Calu3 (cell line): ENCODE results near the gene SSTR3. TPM values are rescaled to one million over a fixed set of nuclear protein-coding genes. Genes with fewer than 3 reads are reported as not detected.

Experiments used
- BruUV-seq: library from RNA; stranded (reverse); fragments of 400-500 nt; replicated peaks from 2 replicates; lab custom pipeline; 2021; lab: Mats Ljungman, UMichigan
- CTCF ChIA-PET: fragments of 300-600 bp; sonication (Branson Sonifier 250); formaldehyde crosslinking; loops from one replicate; lab custom pipeline; 2022; ENCODE audit warnings: antibody characterized with exemption; lab: Charles Lee
- DNase-seq: peaks from one replicate; pipeline ENCODE4 v3.0.0; 2022
- H3K27ac Mint-ChIP-seq: one replicate; pipeline ENCODE4 v1.8.0; 2022; ENCODE audit warnings: mixed read lengths; ENCODE audit not compliant: unreplicated experiment
- H3K27me3 Mint-ChIP-seq: one replicate; pipeline ENCODE4 v1.8.0; 2022; ENCODE audit warnings: mixed read lengths; ENCODE audit not compliant: unreplicated experiment
- H3K36me3 Mint-ChIP-seq: one replicate; pipeline ENCODE4 v1.8.0; 2022; ENCODE audit warnings: mild to moderate bottlenecking, moderate library complexity, mixed read lengths; ENCODE audit not compliant: insufficient read depth, unreplicated experiment
- H3K4me1 Mint-ChIP-seq: one replicate; pipeline ENCODE4 v1.8.0; 2022; ENCODE audit warnings: mild to moderate bottlenecking, low read depth, mixed read lengths; ENCODE audit not compliant: unreplicated experiment
- H3K4me3 Mint-ChIP-seq: one replicate; pipeline ENCODE4 v1.8.0; 2022; ENCODE audit warnings: mild to moderate bottlenecking, low read depth, moderate library complexity, mixed read lengths; ENCODE audit not compliant: unreplicated experiment
- H3K9me3 Mint-ChIP-seq: one replicate; pipeline ENCODE4 v1.8.0; 2022; ENCODE audit warnings: low read depth, mixed read lengths; ENCODE audit not compliant: unreplicated experiment
- intact Hi-C: fragments of 100-400 bp; cut with micrococcal nuclease; formaldehyde crosslinking; loops from one replicate; pipeline ENCODE4 v1.10.0; 2022; ENCODE audit not compliant: unreplicated experiment
- total RNA-seq: library from RNA; stranded (reverse); gene quantifications from 2 replicates; pipeline ENCODE4 v1.2.3, GENCODE V29; 2022
- TF ChIP-seq, protein P1 (sequence below): fragments of 200-600 bp; IDR thresholded peaks from one replicate; pipeline ENCODE4 v1.8.0; 2022; ENCODE audit warnings: antibody characterized with exemption; ENCODE audit not compliant: unreplicated experiment

Gene SSTR3
- total RNA-seq, 1 experiment from 2014 or later, result not detected

DNA sequence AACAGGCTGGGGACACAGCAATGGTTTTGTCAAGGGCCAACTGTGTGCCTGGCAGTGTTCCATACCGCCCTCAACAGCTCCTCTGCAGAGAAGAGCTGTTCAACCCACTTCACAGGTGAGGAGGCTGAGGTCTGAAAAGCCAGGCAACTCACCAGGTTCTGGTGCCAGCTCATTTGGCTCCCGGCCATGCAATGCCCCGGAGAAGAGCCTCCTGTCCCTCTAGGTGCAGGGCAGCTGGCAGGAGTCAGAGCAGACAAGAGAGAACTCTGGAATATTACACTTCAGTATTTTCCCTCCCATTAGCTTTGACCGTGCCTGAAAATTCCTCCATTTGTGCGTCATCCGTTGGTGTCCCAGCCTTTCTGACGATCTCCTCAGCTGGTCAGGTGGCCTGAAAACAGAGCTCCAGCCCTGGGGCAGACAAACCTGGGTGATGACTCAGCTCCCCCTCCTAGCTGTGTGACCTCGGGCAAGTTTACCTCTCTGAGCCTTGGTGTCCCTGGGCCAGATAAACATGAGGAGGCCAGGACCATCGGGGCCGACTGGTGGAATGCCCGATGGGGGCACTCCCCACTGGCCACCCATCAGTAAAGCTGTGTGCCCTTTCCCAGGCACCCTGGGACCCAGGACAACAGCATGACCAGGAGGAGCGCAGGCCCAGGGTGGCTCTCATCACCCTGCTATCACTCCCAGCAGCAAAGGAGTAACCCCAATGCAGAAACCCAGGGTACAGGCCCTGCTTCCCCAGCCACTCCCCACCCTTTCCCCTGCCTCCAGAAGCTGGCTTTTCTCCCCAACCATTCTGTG is 14.6 kb downstream of the SSTR3 start:
- Mint-ChIP-seq H3K4me3 (peak overlapping the region; percentile 85), H3K9me3 (no peaks in the 10 kb centered on the region), H3K27me3 (no peaks in the 10 kb centered on the region), H3K36me3 (peaks cover 21% of the 10 kb centered on the region), H3K27ac (peak overlapping the region; percentile 91), H3K4me1 (peaks cover 44% of the 10 kb centered on the region)
- peak; percentile 86 for DNase-seq
- intact Hi-C loops, result loop anchor here (1.0 to 5.0 kb wide), 2 partner anchors 31 to 120 kb away; no protein-coding TSS in a partner anchor
- no TSS peak for BruUV-seq
- CTCF ChIA-PET, result interaction anchor here (0.6 to 2.0 kb wide), 10 partner anchors 9 to 165 kb away, joined by 3 to 9 read pairs (median 6); partner anchors contain the start of gene C1QTNF6
- TF ChIP-seq, protein P1, sequence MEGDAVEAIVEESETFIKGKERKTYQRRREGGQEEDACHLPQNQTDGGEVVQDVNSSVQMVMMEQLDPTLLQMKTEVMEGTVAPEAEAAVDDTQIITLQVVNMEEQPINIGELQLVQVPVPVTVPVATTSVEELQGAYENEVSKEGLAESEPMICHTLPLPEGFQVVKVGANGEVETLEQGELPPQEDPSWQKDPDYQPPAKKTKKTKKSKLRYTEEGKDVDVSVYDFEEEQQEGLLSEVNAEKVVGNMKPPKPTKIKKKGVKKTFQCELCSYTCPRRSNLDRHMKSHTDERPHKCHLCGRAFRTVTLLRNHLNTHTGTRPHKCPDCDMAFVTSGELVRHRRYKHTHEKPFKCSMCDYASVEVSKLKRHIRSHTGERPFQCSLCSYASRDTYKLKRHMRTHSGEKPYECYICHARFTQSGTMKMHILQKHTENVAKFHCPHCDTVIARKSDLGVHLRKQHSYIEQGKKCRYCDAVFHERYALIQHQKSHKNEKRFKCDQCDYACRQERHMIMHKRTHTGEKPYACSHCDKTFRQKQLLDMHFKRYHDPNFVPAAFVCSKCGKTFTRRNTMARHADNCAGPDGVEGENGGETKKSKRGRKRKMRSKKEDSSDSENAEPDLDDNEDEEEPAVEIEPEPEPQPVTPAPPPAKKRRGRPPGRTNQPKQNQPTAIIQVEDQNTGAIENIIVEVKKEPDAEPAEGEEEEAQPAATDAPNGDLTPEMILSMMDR, result no peak

DNA sequence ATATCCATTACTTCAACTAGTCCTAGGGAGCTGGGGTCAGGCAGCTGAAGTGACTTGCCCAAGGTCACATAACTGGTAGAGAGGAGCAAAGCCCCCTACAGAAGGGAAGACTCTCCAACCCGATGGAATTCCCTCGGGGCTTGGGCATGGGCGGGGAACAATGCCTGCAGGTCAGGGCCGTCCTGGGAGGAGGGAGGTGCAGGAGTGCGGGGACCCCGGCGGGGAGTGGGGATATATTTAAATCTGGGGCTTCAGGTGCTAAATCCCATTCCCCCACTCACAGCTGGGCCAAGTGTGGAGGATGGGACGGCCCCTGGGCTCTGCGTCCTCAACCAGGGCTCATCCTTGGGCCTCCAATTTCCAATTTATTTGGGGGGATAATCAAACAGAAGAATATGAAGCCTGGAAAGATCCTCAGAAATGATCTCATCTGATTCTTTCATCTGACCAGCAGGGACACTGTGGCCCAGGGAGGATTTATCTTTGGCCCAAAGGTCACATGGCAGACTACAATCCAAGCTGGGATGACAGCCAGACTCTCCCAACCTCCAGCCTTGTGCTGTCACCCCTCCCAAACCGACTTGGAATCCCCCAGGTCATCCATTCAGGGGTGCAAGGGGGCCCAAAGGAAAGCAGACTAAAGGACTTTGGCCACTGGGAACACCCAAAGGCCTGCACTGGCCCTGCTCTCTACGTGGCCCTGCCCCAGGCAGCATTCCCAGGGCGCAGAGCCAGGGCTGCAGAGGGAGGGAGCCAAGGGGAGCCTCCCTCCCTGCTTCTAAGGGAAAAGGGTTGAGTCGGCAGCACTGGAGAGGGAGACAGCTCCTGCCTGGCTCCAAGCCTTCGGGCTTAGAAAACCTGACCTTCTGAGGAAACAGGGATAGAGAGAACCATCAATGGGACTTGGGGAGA is 15.5 kb downstream of the SSTR3 start:
- Mint-ChIP-seq H3K27ac (peak overlapping the region; percentile 91), H3K4me1 (peaks cover 44% of the 10 kb centered on the region), H3K36me3 (peaks cover 21% of the 10 kb centered on the region), H3K4me3 (peak overlapping the region; percentile 85), H3K27me3 (no peaks in the 10 kb centered on the region), H3K9me3 (no peaks in the 10 kb centered on the region)
- TF ChIP-seq, protein P1, result no peak
- DNase-seq, result peak; percentile 64
- CTCF ChIA-PET, result interaction anchor here (0.8 to 2.0 kb wide), 8 partner anchors 8 to 164 kb away, joined by 3 to 9 read pairs (median 6); partner anchors contain the start of gene C1QTNF6
- BruUV-seq, result no TSS peak
- intact Hi-C loops, result loop anchor here (5.0 kb wide), 1 partner anchor 119 kb away; no protein-coding TSS in a partner anchor

DNA sequence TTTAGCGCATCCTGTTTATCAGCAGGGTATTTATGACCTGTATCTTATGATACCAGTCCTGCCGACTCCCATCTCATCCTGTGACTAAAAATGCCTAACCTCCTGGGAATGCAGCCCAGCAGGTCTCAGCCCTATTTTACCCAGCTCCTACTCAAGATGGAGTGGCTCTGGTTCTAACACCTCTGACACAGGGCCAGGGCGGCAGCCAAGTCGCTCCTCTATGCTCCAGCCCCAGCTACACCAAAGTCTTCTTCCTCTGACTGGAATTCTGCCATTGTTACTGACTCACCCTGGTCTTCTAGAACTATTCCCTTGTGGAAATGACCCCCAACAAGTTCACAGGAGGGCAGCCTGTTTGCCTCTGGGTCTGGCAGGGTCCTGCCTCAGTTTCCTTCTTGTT is 16.4 kb downstream of the SSTR3 start:
- H3K4me1 Mint-ChIP-seq, result peaks cover 44% of the 10 kb centered on the region
- intact Hi-C loops, result loop anchor here (5.0 kb wide), 1 partner anchor 119 kb away; no protein-coding TSS in a partner anchor
- H3K36me3 Mint-ChIP-seq, result peaks cover 21% of the 10 kb centered on the region
- BruUV-seq, result no TSS peak
- CTCF ChIA-PET, result no interaction called here
- H3K27me3 Mint-ChIP-seq, result no peaks in the 10 kb centered on the region
- H3K4me3 Mint-ChIP-seq, result no peak overlapping the region
- DNase-seq, result no peak
- H3K9me3 Mint-ChIP-seq, result no peaks in the 10 kb centered on the region
- H3K27ac Mint-ChIP-seq, result peak overlapping the region; percentile 91
- TF ChIP-seq, protein P1, result no peak

DNA sequence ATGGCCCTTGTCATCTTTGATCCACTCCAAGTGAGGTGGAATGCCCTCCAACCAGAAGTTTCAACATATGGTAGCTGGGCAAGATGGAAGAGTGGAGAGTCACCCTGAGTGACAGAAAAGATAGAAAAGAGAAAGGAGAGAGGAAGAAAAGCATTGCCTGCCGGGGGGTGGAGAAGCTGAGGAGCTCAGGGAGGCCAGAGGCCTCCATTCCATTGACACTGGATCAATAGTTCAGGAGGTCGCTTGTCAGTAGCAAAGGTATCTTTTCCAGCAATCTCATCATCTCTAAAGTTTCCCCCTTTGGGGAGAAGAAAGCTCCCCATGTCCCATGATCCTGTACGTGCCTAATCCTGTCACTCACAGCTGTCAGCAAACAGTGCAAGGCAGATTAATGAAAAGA is 17.5 kb downstream of the SSTR3 start:
- Mint-ChIP-seq H3K36me3 (peaks cover 21% of the 10 kb centered on the region), H3K27ac (no peak overlapping the region), H3K4me3 (no peak overlapping the region), H3K4me1 (peaks cover 54% of the 10 kb centered on the region), H3K27me3 (no peaks in the 10 kb centered on the region), H3K9me3 (no peaks in the 10 kb centered on the region)
- no TSS peak for BruUV-seq
- no peak for DNase-seq
- TF ChIP-seq, protein P1, result no peak
- CTCF ChIA-PET, result no interaction called here
- intact Hi-C loops, result loop anchor here (5.0 kb wide), 1 partner anchor 117 kb away; no protein-coding TSS in a partner anchor
